ENCODE results near the gene BCL2L13. TPM values are rescaled to one million over a fixed set of nuclear protein-coding genes. Genes with fewer than 3 reads are reported as not detected.

The BCL2L13 gene
- total RNA-seq, 1 donor from 2014 or later = 69.0 TPM

DNA sequence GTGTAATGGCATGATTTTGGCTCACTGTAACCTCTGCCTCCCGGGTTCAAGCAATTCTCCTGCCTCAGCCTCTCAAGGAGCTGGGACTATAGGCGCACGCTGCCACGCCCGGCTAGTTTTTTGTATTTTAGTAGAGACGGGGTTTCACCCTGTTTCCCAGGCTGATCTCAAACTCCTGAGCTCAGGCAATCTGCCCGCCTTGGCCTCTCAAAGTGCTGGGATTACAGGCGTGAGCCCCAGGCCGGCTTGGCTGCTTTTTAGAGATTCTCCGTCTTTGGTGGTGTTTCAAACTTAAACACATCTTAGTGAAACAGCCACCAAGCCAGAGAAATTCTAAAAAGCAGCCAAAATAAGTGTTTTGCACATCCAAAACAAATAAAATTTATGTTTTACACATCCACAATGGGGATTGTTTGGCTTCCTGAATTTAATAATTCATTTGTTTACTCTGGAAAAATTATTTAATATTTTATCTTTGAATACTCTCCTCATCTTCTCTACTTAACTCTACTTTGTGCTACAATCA lies 18.4 kb downstream of the BCL2L13 start:
- Mint-ChIP-seq H3K4me1 (ENCODE audit: low read depth, unreplicated experiment) (no peaks in the 10 kb centered on the region), H3K27ac (ENCODE audit: unreplicated experiment) (no peak overlapping the region), H3K9me3 (ENCODE audit: unreplicated experiment) (no peaks in the 10 kb centered on the region), H3K27me3 (ENCODE audit: low read depth, unreplicated experiment) (no peaks in the 10 kb centered on the region), H3K36me3 (ENCODE audit: low read depth, unreplicated experiment) (peaks cover 12% of the 10 kb centered on the region), H3K4me3 (ENCODE audit: unreplicated experiment) (no peak overlapping the region)
- Histone ChIP-seq H3K4me3 (ENCODE audit: insufficient read depth, low read depth, low read length) (no peak overlapping the region), H3K9ac (ENCODE audit: low read length) (no peak overlapping the region), H3K36me3 (ENCODE audit: insufficient read depth, low read length) (peaks cover 2% of the 10 kb centered on the region), H3K27me3 (ENCODE audit: insufficient read depth, low read length) (no peaks in the 10 kb centered on the region), H3K4me1 (ENCODE audit: insufficient read depth, low read length) (no peaks in the 10 kb centered on the region), H3K4me2 (ENCODE audit: low read length) (no peak overlapping the region), H2AFZ (ENCODE audit: low read depth, low read length) (no peak overlapping the region), H4K20me1 (ENCODE audit: insufficient read depth, low read length) (no peaks in the 10 kb centered on the region), H3K79me2 (ENCODE audit: insufficient read depth, low read length) (peaks cover 13% of the 10 kb centered on the region), H3K9me3 (ENCODE audit: insufficient read depth, low read depth, low read length) (no peaks in the 10 kb centered on the region), H3K27ac (ENCODE audit: low read depth, low read length) (no peak overlapping the region)
- DNase-seq (ENCODE audit: low read depth) (no peak), FAIRE-seq (no peak)
- TF ChIP-seq, protein P1, sequence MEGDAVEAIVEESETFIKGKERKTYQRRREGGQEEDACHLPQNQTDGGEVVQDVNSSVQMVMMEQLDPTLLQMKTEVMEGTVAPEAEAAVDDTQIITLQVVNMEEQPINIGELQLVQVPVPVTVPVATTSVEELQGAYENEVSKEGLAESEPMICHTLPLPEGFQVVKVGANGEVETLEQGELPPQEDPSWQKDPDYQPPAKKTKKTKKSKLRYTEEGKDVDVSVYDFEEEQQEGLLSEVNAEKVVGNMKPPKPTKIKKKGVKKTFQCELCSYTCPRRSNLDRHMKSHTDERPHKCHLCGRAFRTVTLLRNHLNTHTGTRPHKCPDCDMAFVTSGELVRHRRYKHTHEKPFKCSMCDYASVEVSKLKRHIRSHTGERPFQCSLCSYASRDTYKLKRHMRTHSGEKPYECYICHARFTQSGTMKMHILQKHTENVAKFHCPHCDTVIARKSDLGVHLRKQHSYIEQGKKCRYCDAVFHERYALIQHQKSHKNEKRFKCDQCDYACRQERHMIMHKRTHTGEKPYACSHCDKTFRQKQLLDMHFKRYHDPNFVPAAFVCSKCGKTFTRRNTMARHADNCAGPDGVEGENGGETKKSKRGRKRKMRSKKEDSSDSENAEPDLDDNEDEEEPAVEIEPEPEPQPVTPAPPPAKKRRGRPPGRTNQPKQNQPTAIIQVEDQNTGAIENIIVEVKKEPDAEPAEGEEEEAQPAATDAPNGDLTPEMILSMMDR (IDR thresholded peaks at IDR 0.05; ENCODE audit: insufficient read depth, low read depth, low read length) = no peak
- TF ChIP-seq EZH2 (IDR thresholded peaks at IDR 0.05; ENCODE audit: insufficient read depth, low read length) = no peak

DNA sequence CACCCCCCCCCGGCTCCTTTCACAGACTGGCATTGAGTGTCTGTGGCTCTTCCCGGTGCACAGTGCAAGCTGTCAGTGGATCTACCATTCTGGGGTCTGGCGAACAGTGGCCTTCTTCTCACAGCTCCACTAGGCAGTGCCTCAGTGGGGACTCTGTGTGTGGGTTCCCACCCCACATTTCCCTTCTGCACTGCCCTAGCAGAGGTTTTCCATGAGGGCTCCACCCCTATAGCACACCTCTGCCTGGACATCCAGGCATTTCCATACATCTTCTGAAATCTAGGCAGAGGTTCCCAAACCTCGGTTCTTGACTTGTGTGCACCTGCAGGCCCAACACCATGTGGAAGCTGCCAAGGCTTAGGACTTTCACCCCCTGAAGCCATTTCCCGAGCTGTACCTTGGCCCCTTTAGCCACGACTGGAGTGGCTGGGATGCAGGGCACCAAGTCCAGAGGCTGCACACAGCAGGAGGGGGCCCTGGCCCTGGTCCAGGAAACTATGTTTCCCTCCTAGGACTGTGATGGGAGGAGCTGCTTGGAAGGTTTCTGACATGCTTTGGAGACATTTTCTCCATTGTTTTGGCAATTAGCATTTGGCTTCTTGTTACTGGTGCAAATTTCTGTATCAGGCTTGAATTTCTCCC lies 26.0 kb downstream of the BCL2L13 start:
- Histone ChIP-seq H4K20me1 (ENCODE audit: insufficient read depth, low read length) (peaks cover 5% of the 10 kb centered on the region), H3K79me2 (ENCODE audit: insufficient read depth, low read length) (peaks cover 6% of the 10 kb centered on the region), H3K4me3 (ENCODE audit: insufficient read depth, low read depth, low read length) (no peak overlapping the region), H3K9ac (ENCODE audit: low read length) (no peak overlapping the region), H3K27me3 (ENCODE audit: insufficient read depth, low read length) (no peaks in the 10 kb centered on the region), H3K4me1 (ENCODE audit: insufficient read depth, low read length) (no peaks in the 10 kb centered on the region), H3K36me3 (ENCODE audit: insufficient read depth, low read length) (peaks cover 8% of the 10 kb centered on the region), H2AFZ (ENCODE audit: low read depth, low read length) (no peak overlapping the region), H3K4me2 (ENCODE audit: low read length) (no peak overlapping the region), H3K9me3 (ENCODE audit: insufficient read depth, low read depth, low read length) (no peaks in the 10 kb centered on the region), H3K27ac (ENCODE audit: low read depth, low read length) (no peak overlapping the region)
- DNase-seq (ENCODE audit: low read depth) (no peak), FAIRE-seq (no peak)
- Mint-ChIP-seq H3K27me3 (ENCODE audit: low read depth, unreplicated experiment) (no peaks in the 10 kb centered on the region), H3K4me1 (ENCODE audit: low read depth, unreplicated experiment) (no peaks in the 10 kb centered on the region), H3K36me3 (ENCODE audit: low read depth, unreplicated experiment) (peaks cover 28% of the 10 kb centered on the region), H3K4me3 (ENCODE audit: unreplicated experiment) (no peak overlapping the region), H3K27ac (ENCODE audit: unreplicated experiment) (no peak overlapping the region), H3K9me3 (ENCODE audit: unreplicated experiment) (no peaks in the 10 kb centered on the region)
- TF ChIP-seq EZH2 (IDR thresholded peaks at IDR 0.05; ENCODE audit: insufficient read depth, low read length) = no peak
- TF ChIP-seq, protein P1 (IDR thresholded peaks at IDR 0.05; ENCODE audit: insufficient read depth, low read depth, low read length) = no peak

DNA sequence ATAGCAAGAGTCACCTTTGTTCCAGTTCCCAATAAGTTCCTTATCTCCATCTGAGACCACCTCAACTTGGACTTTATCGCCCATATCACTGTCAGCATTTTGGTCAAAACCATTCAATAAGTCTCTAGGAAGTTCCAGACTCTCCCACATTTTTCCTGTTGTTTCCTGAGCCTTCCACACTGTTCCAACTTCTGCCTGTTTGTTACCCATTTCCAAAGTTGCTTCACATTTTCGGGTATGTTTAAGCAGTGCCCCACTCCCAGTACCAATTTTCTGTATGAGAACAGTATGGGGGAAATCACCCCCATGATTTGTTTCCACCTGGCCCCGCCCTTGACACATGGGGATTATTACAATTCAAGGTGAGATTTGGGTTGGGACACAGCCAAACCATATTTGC lies 26.7 kb downstream of the BCL2L13 start:
- Histone ChIP-seq H3K4me3 (ENCODE audit: insufficient read depth, low read depth, low read length) (no peak overlapping the region), H3K9me3 (ENCODE audit: insufficient read depth, low read depth, low read length) (no peaks in the 10 kb centered on the region), H3K27me3 (ENCODE audit: insufficient read depth, low read length) (no peaks in the 10 kb centered on the region), H3K79me2 (ENCODE audit: insufficient read depth, low read length) (peaks cover 6% of the 10 kb centered on the region), H3K27ac (ENCODE audit: low read depth, low read length) (no peak overlapping the region), H3K4me1 (ENCODE audit: insufficient read depth, low read length) (no peaks in the 10 kb centered on the region), H3K36me3 (ENCODE audit: insufficient read depth, low read length) (peaks cover 6% of the 10 kb centered on the region), H4K20me1 (ENCODE audit: insufficient read depth, low read length) (peaks cover 5% of the 10 kb centered on the region), H3K4me2 (ENCODE audit: low read length) (no peak overlapping the region), H2AFZ (ENCODE audit: low read depth, low read length) (no peak overlapping the region), H3K9ac (ENCODE audit: low read length) (no peak overlapping the region)
- H3K4me3 Mint-ChIP-seq (ENCODE audit: unreplicated experiment) = no peak overlapping the region
- TF ChIP-seq, protein P1 (IDR thresholded peaks at IDR 0.05; ENCODE audit: insufficient read depth, low read depth, low read length) = no peak
- no peak for TF ChIP-seq EZH2 (IDR thresholded peaks at IDR 0.05; ENCODE audit: insufficient read depth, low read length)
- H3K36me3 Mint-ChIP-seq (ENCODE audit: low read depth, unreplicated experiment) = peaks cover 28% of the 10 kb centered on the region
- no peak for FAIRE-seq
- H3K9me3 Mint-ChIP-seq (ENCODE audit: unreplicated experiment) = no peaks in the 10 kb centered on the region
- H3K27ac Mint-ChIP-seq (ENCODE audit: unreplicated experiment) = no peak overlapping the region
- no peaks in the 10 kb centered on the region for H3K4me1 Mint-ChIP-seq (ENCODE audit: low read depth, unreplicated experiment)
- no peak for DNase-seq (ENCODE audit: low read depth)
- no peaks in the 10 kb centered on the region for H3K27me3 Mint-ChIP-seq (ENCODE audit: low read depth, unreplicated experiment)
